ENCODE measurements around the gene ANKAR.

- TF ChIP-seq POLR2A (IDR thresholded peaks at IDR 0.05; ENCODE audit: low read depth, low read length) (peak; percentile 74), BHLHE40 (IDR thresholded peaks at IDR 0.05; ENCODE audit: low read depth, low read length) (no peak), RAD21 (IDR thresholded peaks at IDR 0.05; ENCODE audit: low read length) (peak; percentile 54), FOS (IDR thresholded peaks at IDR 0.05; ENCODE audit: low read depth, low read length) (no peak), RFX5 (IDR thresholded peaks at IDR 0.05; ENCODE audit: low read depth, low read length) (no peak)
- TF ChIP-seq, protein P1, sequence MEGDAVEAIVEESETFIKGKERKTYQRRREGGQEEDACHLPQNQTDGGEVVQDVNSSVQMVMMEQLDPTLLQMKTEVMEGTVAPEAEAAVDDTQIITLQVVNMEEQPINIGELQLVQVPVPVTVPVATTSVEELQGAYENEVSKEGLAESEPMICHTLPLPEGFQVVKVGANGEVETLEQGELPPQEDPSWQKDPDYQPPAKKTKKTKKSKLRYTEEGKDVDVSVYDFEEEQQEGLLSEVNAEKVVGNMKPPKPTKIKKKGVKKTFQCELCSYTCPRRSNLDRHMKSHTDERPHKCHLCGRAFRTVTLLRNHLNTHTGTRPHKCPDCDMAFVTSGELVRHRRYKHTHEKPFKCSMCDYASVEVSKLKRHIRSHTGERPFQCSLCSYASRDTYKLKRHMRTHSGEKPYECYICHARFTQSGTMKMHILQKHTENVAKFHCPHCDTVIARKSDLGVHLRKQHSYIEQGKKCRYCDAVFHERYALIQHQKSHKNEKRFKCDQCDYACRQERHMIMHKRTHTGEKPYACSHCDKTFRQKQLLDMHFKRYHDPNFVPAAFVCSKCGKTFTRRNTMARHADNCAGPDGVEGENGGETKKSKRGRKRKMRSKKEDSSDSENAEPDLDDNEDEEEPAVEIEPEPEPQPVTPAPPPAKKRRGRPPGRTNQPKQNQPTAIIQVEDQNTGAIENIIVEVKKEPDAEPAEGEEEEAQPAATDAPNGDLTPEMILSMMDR (conservative IDR thresholded peaks at IDR 0.05; ENCODE audit: low read depth, low read length): peak; percentile 94
Observed at GRCh38 chr2:189674374-189675112, at the start of gene ANKAR.

Measured in IMR-90 (cell line).